Stomach (tissue), 4 donors: ENCODE results near the gene SEC24D.

Source experiments
- EP300 ChIP-seq: sonication (generic); formaldehyde crosslinking; IDR thresholded peaks from one replicate; pipeline ENCODE4 v1.6.1; 2017; ENCODE audit warnings: antibody characterized with exemption
- POLR2A ChIP-seq, 4 donors: fragments of 450-650 bp; IDR thresholded peaks; one replicate each; pipeline ENCODE4 v1.6.1; 2016; ENCODE audit warnings: antibody characterized with exemption in 4 of 4, control low read depth in 2 of 4, mild to moderate bottlenecking in 1 of 4, moderate library complexity in 1 of 4
- POLR2AphosphoS5 ChIP-seq, 3 donors: sonication (generic); formaldehyde crosslinking; IDR thresholded peaks; one replicate each; pipeline ENCODE4 v1.6.1; 2016; ENCODE audit warnings: antibody characterized with exemption in 3 of 3
- TF ChIP-seq, protein P1 (sequence below), 7 experiments: fragments of 450-650 bp in 4 of 7; fragments of 200-600 bp in 3 of 7; sonication (generic) in 3 of 7; IDR thresholded peaks; one replicate each; pipeline ENCODE4 v1.5.1; 2016 to 2019; ENCODE audit warnings: antibody characterized with exemption in 7 of 7, control low read depth in 2 of 7, mild to moderate bottlenecking in 1 of 7

DNA sequence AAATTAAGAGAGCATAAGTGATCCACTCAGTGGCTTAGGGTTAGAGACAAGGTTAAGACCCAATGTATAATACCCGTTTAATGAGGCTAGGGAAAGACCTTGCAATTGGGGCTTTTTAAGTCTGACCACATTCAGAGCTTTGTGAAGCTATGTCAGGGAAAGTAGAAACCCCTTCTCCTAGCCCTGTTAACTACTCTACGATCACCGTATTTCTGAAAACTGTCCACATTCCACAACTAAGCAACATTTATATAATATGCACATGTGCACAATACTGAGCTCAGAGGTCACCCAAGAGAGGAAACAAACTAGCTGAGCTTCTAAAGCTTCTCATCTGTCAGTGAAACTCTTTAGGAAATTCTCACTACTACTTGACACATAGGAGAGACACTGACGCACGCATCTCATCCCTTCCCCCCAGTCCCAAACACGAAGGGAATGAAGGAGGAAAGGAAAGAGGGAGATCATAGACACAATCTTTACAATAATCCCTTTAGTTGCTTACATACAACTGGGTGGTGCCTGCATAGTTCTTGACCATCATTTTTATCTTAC is 94.5 kb downstream of the SEC24D start:
- TF ChIP-seq, protein P1, sequence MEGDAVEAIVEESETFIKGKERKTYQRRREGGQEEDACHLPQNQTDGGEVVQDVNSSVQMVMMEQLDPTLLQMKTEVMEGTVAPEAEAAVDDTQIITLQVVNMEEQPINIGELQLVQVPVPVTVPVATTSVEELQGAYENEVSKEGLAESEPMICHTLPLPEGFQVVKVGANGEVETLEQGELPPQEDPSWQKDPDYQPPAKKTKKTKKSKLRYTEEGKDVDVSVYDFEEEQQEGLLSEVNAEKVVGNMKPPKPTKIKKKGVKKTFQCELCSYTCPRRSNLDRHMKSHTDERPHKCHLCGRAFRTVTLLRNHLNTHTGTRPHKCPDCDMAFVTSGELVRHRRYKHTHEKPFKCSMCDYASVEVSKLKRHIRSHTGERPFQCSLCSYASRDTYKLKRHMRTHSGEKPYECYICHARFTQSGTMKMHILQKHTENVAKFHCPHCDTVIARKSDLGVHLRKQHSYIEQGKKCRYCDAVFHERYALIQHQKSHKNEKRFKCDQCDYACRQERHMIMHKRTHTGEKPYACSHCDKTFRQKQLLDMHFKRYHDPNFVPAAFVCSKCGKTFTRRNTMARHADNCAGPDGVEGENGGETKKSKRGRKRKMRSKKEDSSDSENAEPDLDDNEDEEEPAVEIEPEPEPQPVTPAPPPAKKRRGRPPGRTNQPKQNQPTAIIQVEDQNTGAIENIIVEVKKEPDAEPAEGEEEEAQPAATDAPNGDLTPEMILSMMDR (IDR thresholded peaks at IDR 0.05): no peak
- TF ChIP-seq POLR2A (IDR thresholded peaks at IDR 0.05) (no peak), POLR2AphosphoS5 (IDR thresholded peaks at IDR 0.05) (no peak), EP300 (no peak)
